Aorta (tissue), 5 donors: ENCODE results near the gene XPR1. TPM values are rescaled to one million over a fixed set of nuclear protein-coding genes. Genes with fewer than 3 reads are reported as not detected.

Experiments used
- ATAC-seq: fragments of 200-7000 bp; cut with Tn5 transposase; one replicate; pipeline ENCODE4 v1.9.1; 2022; ENCODE audit warnings: moderate library complexity; ENCODE audit not compliant: low FRiP score
- DNase-seq, 2 donors: peaks; one replicate each; pipeline ENCODE4 v3.0.0-alpha.2; 2020
- H3K27ac ChIP-seq, 2 donors: one replicate each; pipeline ENCODE4 v1.5.1; 2013; ENCODE audit warnings: low read length in 2 of 2, mild to moderate bottlenecking in 2 of 2, moderate library complexity in 2 of 2, control low read depth in 1 of 2, inconsistent platforms in 1 of 2, low read depth in 1 of 2
- H3K27me3 ChIP-seq, 2 donors: one replicate each; pipeline ENCODE4 v1.6.1; 2013; ENCODE audit warnings: control low read depth in 1 of 2, low read length in 1 of 2, mild to moderate bottlenecking in 1 of 2, moderate library complexity in 1 of 2; ENCODE audit not compliant: insufficient read depth in 2 of 2, control insufficient read depth in 1 of 2
- H3K36me3 ChIP-seq, 2 donors: one replicate each; pipeline ENCODE4 v1.6.1; 2013; ENCODE audit warnings: control low read depth in 1 of 2, low read length in 1 of 2, mild to moderate bottlenecking in 1 of 2; ENCODE audit not compliant: insufficient read depth in 2 of 2, control insufficient read depth in 1 of 2
- H3K4me1 ChIP-seq, 2 donors: one replicate each; pipeline ENCODE4 v1.6.1; 2013; ENCODE audit warnings: low read length in 2 of 2, control low read depth in 1 of 2, mild to moderate bottlenecking in 1 of 2, moderate library complexity in 1 of 2; ENCODE audit not compliant: insufficient read depth in 2 of 2, control insufficient read depth in 1 of 2
- H3K4me3 ChIP-seq, 2 donors: one replicate each; pipeline ENCODE4 v1.5.1; 2013; ENCODE audit warnings: low read length in 2 of 2, control low read depth in 1 of 2, mild to moderate bottlenecking in 1 of 2
- H3K9me3 ChIP-seq: one replicate; pipeline ENCODE4 v1.6.1; 2013; ENCODE audit warnings: mild to moderate bottlenecking, low read length; ENCODE audit not compliant: control insufficient read depth
- WGBS, 2 donors: extraction: QIAGEN DNeasy Blood & Tissue Kit; methylation state at CpG; one replicate each; pipeline ENCODE4 v1.1.7; 2013; 5-methylcytosine and 5-hydroxymethylcytosine counted together
- intact Hi-C, 2 donors: fragments of 100-400 bp; cut with DNase I; formaldehyde crosslinking; loops; one replicate each; pipeline versions ENCODE4 v1.14.2 to v1.15.0; 2022
- polyA plus RNA-seq, 2 donors: library from polyadenylated mRNA; stranded (reverse); fragments of 200-250 nt; gene quantifications; one replicate each; pipeline ENCODE4 v1.2.3, GENCODE V29; 2013
- total RNA-seq, 2 donors: library from RNA; stranded (reverse); fragmentation: NEBNext Ultra II Directional; extraction: Animal tissue kit (Norgen Biotek cat#: 25700); gene quantifications; one replicate each; pipeline ENCODE4 v1.2.1, GENCODE V29; 2021
- donor health status: healthy with polysubstance abuse.
- donor health status: Bipolar disorder and iron deficiency.
- donor health status: DM: no; HTN: no; CAD: no.
- donor health status: DM: no; HTN: no; CAD: no.
- donor health status: DM: yes; HTN: yes; CAD: no.

XPR1 gene
- total and polyA plus RNA-seq, 4 donors: 4.6 to 55.4 (median 15.6) TPM

GRCh38 chr1:180923887-180924286 is 292.1 kb downstream of the XPR1 start:
- Histone ChIP-seq H3K4me3 (no peak overlapping the region), H3K9me3 (no peaks in the 10 kb centered on the region), H3K4me1 (no peaks in the 10 kb centered on the region), H3K27me3 (no peaks in the 10 kb centered on the region), H3K27ac (no peak overlapping the region), H3K36me3 (no peaks in the 10 kb centered on the region)
- intact Hi-C loops: no loop called here
- no peak for ATAC-seq
- 82 to 94% methylated on average over 4 of the region's 4 CpGs for WGBS, 2 donors
- DNase-seq: no peak

GRCh38 chr1:180924939-180925338 is 293.1 kb downstream of the XPR1 start:
- Histone ChIP-seq H3K27me3 (no peaks in the 10 kb centered on the region), H3K27ac (no peak overlapping the region), H3K9me3 (no peaks in the 10 kb centered on the region), H3K4me3 (no peak overlapping the region), H3K36me3 (peaks cover 0 to 2% of the 10 kb centered on the region in 2 donors), H3K4me1 (no peaks in the 10 kb centered on the region)
- intact Hi-C loops: no loop called here
- no peak for DNase-seq
- 91 to 92% methylated on average over 2 of the region's 2 CpGs for WGBS, 2 donors
- no peak for ATAC-seq

DNA sequence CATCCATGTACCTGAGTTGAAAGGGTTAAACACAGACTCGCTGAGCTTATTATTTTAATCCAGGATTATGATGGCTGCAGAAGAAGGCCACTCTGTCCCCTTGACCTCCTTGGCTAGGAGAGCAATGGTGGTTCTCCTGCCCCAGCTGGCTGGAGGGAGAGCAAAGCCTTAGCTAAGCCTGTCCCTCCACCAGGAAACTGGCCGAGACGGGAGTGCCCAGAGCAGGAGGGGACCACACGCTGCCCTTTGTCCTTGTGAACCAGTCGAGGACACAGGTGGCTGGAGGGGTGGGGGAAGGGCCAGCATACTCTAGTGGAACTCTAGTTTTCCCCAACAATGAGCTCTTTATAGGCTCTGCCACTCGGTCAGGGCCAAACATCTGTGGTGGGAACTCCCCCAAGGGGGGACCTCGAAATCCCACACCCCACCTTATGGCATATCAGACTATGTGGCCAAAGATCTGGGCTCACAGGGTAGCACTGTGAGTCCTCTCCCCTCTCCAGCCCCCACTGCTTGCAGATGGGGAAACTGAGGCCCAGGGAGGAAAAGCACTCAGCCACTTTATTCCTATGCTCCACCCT is 293.7 kb downstream of the XPR1 start:
- intact Hi-C loops: no loop called here
- WGBS, 2 donors: 68 to 75% methylated on average over 7 of the region's 7 CpGs
- peaks cover 0 to 2% of the 10 kb centered on the region in 2 donors for H3K36me3 ChIP-seq

DNA sequence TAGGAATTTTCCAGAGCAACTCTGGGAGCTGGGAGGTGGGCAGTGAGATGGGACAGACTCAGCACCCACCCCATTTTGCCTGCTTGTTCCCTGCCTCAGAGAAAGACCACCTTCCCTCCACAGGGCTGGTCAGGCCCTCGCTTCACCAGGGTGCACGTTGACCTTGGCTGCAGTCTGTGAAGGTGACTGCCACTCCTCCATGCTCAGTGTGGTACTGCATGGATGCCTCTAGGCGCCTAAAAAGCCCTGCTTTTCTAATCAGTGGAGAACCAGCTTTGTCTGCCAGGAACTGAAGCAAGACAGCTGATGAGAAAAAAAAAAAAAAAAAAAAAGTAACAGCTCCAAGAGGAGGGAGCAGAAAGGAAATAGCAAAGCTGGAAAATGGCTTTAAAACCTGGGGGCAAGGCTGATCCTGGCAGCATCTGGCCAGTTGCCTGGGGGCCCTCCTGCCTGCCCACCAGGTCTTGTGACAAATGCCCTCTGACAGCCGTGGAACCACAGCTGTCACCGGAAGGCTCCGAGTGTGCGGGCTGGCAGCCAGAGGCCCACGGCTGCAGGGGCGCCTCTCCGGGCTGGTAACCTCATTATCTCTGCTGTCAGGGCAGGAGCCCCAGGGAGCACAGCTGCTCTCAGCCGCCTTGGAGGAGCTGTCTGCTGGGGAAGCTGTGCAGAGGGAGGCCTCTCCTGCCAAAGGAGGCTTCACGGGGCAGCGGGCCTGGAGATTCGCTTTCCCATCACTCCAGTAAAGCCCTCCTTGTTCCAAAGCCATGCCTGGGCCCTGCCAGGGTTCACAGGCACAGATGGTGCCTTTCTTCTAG is 294.6 kb downstream of the XPR1 start:
- peak in 1 of 2 donors; percentile 60 for DNase-seq
- WGBS, 2 donors: 33% methylated on average over 14 of the region's 14 CpGs
- intact Hi-C loops: no loop called here
- H3K27me3 ChIP-seq: no peaks in the 10 kb centered on the region
- no peak overlapping the region for H3K27ac ChIP-seq
- no peak overlapping the region for H3K4me3 ChIP-seq
- peak; percentile 16 for ATAC-seq
- peaks cover 0 to 2% of the 10 kb centered on the region in 2 donors for H3K36me3 ChIP-seq
- H3K4me1 ChIP-seq: no peaks in the 10 kb centered on the region
- no peaks in the 10 kb centered on the region for H3K9me3 ChIP-seq

More for the DNA sequence above, 293.7 kb downstream of the XPR1 start:
- Histone ChIP-seq H3K4me3 (no peak overlapping the region), H3K27ac (no peak overlapping the region), H3K27me3 (no peaks in the 10 kb centered on the region), H3K9me3 (no peaks in the 10 kb centered on the region), H3K4me1 (no peaks in the 10 kb centered on the region)
- DNase-seq (no peak), ATAC-seq (no peak)

DNA sequence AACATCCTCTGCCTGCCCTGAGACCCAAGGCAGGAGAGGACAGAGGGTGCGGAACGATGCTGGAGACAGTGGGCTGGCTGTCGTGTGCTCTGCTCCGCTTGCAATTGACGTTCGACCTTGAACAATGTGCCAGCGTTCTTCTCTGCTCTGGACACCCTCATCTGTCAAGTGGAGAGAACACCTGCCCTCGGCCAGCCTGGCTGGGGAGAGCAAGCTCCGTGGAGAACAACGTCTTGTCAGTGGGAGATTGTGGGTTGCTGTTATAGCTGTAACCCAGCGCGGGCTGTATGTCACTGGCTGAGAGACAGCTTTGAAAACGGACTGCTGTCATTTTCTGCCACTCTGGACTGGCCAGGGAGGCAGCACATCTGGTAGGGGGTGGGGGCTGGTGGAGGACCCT is 295.5 kb downstream of the XPR1 start:
- no peaks in the 10 kb centered on the region for H3K4me1 ChIP-seq
- no peak overlapping the region for H3K27ac ChIP-seq
- H3K36me3 ChIP-seq: peaks cover 0 to 2% of the 10 kb centered on the region in 2 donors
- no peaks in the 10 kb centered on the region for H3K27me3 ChIP-seq
- no peak overlapping the region for H3K4me3 ChIP-seq
- intact Hi-C loops: no loop called here
- no peaks in the 10 kb centered on the region for H3K9me3 ChIP-seq
- ATAC-seq: no peak
- 91 to 94% methylated on average over 13 of the region's 13 CpGs for WGBS, 2 donors
- DNase-seq: peak in 1 of 2 donors; percentile 32

DNA sequence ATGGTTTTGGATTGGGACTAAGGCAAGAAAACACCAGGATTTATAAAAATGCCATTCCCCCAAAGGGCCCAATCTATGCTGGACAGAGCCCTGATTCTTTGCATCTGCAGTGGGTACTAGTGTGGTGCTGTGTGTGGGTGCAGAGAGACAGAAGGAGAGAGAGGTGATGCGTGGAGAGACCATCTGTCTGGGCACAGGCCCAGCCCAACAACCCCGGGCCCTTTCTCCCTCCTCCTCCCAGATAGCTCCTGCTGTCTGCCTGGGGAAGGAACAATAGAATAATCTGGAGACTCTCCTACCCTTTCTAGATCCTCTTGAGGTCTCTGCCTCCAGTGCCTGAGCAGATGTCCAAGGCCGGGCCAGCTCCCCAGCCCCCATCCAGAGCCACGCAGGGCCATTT is 296.0 kb downstream of the XPR1 start:
- H3K9me3 ChIP-seq: no peaks in the 10 kb centered on the region
- no peak overlapping the region for H3K4me3 ChIP-seq
- ATAC-seq (no peak), DNase-seq (peak in 1 of 2 donors; percentile 24)
- H3K27me3 ChIP-seq: no peaks in the 10 kb centered on the region
- no peak overlapping the region for H3K27ac ChIP-seq
- intact Hi-C loops: no loop called here
- WGBS, 2 donors: 88% methylated on average over 4 of the region's 4 CpGs
- peaks cover 0 to 2% of the 10 kb centered on the region in 2 donors for H3K36me3 ChIP-seq
- H3K4me1 ChIP-seq: no peaks in the 10 kb centered on the region

- Histone ChIP-seq H3K4me1 (no peaks in the 10 kb centered on the region), H3K27ac (no peak overlapping the region), H3K9me3 (no peaks in the 10 kb centered on the region), H3K36me3 (peaks cover 0 to 2% of the 10 kb centered on the region in 2 donors), H3K4me3 (no peak overlapping the region), H3K27me3 (no peaks in the 10 kb centered on the region)
- ATAC-seq (no peak), DNase-seq (peak in 1 of 2 donors; percentile 7)
- intact Hi-C loops: no loop called here
- 77 to 82% methylated on average over 17 of the region's 17 CpGs for WGBS, 2 donors
Measured at GRCh38 chr1:180928331-180929230, 296.8 kb downstream of the XPR1 start.

DNA sequence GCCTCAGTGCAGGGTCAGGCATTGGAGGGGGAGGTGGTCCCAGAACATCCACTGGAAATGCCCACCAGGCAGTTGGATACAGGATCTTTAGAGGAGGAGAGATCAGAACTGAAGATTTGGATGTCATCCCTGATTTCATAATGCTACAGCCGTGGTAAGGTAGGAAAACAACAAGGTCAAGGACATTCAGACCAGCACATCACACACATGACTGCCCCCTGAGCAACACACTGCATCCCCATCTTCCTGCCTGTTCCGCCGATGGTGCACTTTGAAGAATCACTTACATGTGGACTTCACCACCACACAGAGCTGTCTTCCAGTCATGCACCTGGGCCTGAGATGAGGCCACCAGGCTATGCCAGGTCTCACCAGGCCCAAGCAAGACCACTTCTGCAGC is 297.6 kb downstream of the XPR1 start:
- H3K36me3 ChIP-seq: peaks cover 0 to 2% of the 10 kb centered on the region in 2 donors
- intact Hi-C loops: no loop called here
- H3K27ac ChIP-seq: no peak overlapping the region

More for the DNA sequence above, 297.6 kb downstream of the XPR1 start:
- no peaks in the 10 kb centered on the region for H3K4me1 ChIP-seq
- 92 to 94% methylated on average over 3 of the region's 3 CpGs for WGBS, 2 donors
- no peaks in the 10 kb centered on the region for H3K27me3 ChIP-seq
- no peaks in the 10 kb centered on the region for H3K9me3 ChIP-seq
- DNase-seq: no peak
- no peak overlapping the region for H3K4me3 ChIP-seq
- ATAC-seq: no peak
